Caki2 (cell line): ENCODE measurements around the gene KIAA0513. TPM values are rescaled to one million over a fixed set of nuclear protein-coding genes. Genes with fewer than 3 reads are reported as not detected.

Source experiments
- DNase-seq: peaks from one replicate; pipeline ENCODE4 v3.0.0-alpha.2; 2015; ENCODE audit warnings: low read depth
- in situ Hi-C: cut with HindIII; loops from 2 replicates; pipeline ENCODE4 v1.10.0; 2016; ENCODE audit warnings: low sequenced_read_pairs, low pct_unique_long_range_greater_than_20kb, mixed read lengths
- total RNA-seq: library from RNA; depleted of rRNA; stranded (reverse); fragments of >200 nt; shearing (Covaris generic); gene quantifications from 2 replicates; pipeline ENCODE4 v1.2.3, GENCODE V29; 2014; ENCODE audit warnings: low replicate concordance; rRNA removed

KIAA0513 gene
- total RNA-seq, 1 experiment from 2014 or later: 1.7 TPM

- in situ Hi-C loops: no loop called here
- DNase-seq: no peak
Observed at GRCh38 chr16:85134076-85134788, 106.6 kb downstream of the KIAA0513 start.

- in situ Hi-C loops: no loop called here
- DNase-seq: no peak
Observed at GRCh38 chr16:85134789-85135142, 107.2 kb downstream of the KIAA0513 start.

GRCh38 chr16:85136213-85136701 is 108.7 kb downstream of the KIAA0513 start:
- in situ Hi-C loops: no loop called here
- no peak for DNase-seq

GRCh38 chr16:85136702-85137322 is 109.2 kb downstream of the KIAA0513 start:
- in situ Hi-C loops: no loop called here
- no peak for DNase-seq

- in situ Hi-C loops: no loop called here
- peak; percentile 41 for DNase-seq
Observed at GRCh38 chr16:85137323-85138072, 109.9 kb downstream of the KIAA0513 start.

- DNase-seq: no peak
- in situ Hi-C loops: no loop called here
Observed at GRCh38 chr16:85138073-85138824, 110.7 kb downstream of the KIAA0513 start.

GRCh38 chr16:85138825-85139627 is 111.4 kb downstream of the KIAA0513 start:
- no peak for DNase-seq
- in situ Hi-C loops: no loop called here

GRCh38 chr16:85139881-85140339 is 112.3 kb downstream of the KIAA0513 start:
- no peak for DNase-seq
- in situ Hi-C loops: no loop called here

GRCh38 chr16:85140455-85141012 is 112.9 kb downstream of the KIAA0513 start:
- no peak for DNase-seq
- in situ Hi-C loops: no loop called here

GRCh38 chr16:85141491-85142128 is 114.0 kb downstream of the KIAA0513 start:
- no peak for DNase-seq
- in situ Hi-C loops: no loop called here

- no peak for DNase-seq
- in situ Hi-C loops: no loop called here
Observed at GRCh38 chr16:85142129-85142513, 114.5 kb downstream of the KIAA0513 start.

GRCh38 chr16:85142771-85143211 is 115.2 kb downstream of the KIAA0513 start:
- in situ Hi-C loops: no loop called here

More at GRCh38 chr16:85142771-85143211, 115.2 kb downstream of the KIAA0513 start:
- no peak for DNase-seq

Other genes starting within 250 kb of the KIAA0513 start
- 0.84 and 5.1 TPM in 2 replicates for gene CRISPLD2, start 207.8 kb upstream of the KIAA0513 start, total RNA-seq
- 90.1 and 107 TPM in 2 replicates for gene ZDHHC7, start 16.3 kb upstream of the KIAA0513 start, total RNA-seq
- not detected in 2 replicates for gene CIBAR2, start 84.7 kb downstream of the KIAA0513 start, total RNA-seq